Right atrium auricular region (tissue), 2 donors: ENCODE measurements around the gene SYCN. TPM values are rescaled to one million over a fixed set of nuclear protein-coding genes. Genes with fewer than 3 reads are reported as not detected.

Source experiments
- DNase-seq: peaks from one replicate; pipeline ENCODE4 v3.0.0-alpha.2; 2019; ENCODE audit warnings: low spot score
- H3K27ac ChIP-seq, 2 donors: fragments of 200-600 bp; sonication (generic); 1 replicate in 1 of 2; 2 replicates in 1 of 2; pipeline ENCODE4 v1.5.1; 2016 to 2019
- H3K27me3 ChIP-seq, 2 donors: fragments of 200-600 bp; sonication (generic); one replicate each; pipeline versions ENCODE4 v1.5.1 to v1.6.0; 2017 to 2019
- H3K36me3 ChIP-seq: fragments of 200-600 bp; sonication (generic); one replicate; pipeline ENCODE4 v1.5.1; 2016
- H3K4me1 ChIP-seq, 2 donors: fragments of 200-600 bp; sonication (generic); one replicate each; pipeline versions ENCODE4 v1.5.1 to v1.6.0; 2017 to 2019
- H3K4me3 ChIP-seq, 2 donors: fragments of 200-600 bp; sonication (generic); 1 replicate in 1 of 2; 2 replicates in 1 of 2; pipeline ENCODE4 v1.5.1; 2017 to 2019; ENCODE audit warnings: mild to moderate bottlenecking in 1 of 2, moderate library complexity in 1 of 2
- H3K9me3 ChIP-seq, 2 donors: fragments of 200-600 bp; sonication (generic); one replicate each; pipeline ENCODE4 v1.5.1; 2019
- total RNA-seq, 2 donors: library from RNA; depleted of rRNA; stranded (reverse); fragments of >200 nt; gene quantifications; one replicate each; pipeline ENCODE4 v1.1.0, GENCODE V29; 2016
- TF ChIP-seq, protein P1 (sequence below), 2 donors: fragments of 200-600 bp; sonication (generic); IDR thresholded peaks; one replicate each; pipeline ENCODE4 v1.5.1; 2019; ENCODE audit warnings: antibody characterized with exemption in 2 of 2

The SYCN gene
- total RNA-seq, 2 donors from 2014 or later, result not detected

- Histone ChIP-seq H3K36me3 (no peaks in the 10 kb centered on the region), H3K4me3 (no peak overlapping the region), H3K4me1 (no peaks in the 10 kb centered on the region), H3K27ac (no peak overlapping the region), H3K9me3 (no peaks in the 10 kb centered on the region), H3K27me3 (peaks cover 0 to 3% of the 10 kb centered on the region in 2 donors)
- TF ChIP-seq, protein P1, sequence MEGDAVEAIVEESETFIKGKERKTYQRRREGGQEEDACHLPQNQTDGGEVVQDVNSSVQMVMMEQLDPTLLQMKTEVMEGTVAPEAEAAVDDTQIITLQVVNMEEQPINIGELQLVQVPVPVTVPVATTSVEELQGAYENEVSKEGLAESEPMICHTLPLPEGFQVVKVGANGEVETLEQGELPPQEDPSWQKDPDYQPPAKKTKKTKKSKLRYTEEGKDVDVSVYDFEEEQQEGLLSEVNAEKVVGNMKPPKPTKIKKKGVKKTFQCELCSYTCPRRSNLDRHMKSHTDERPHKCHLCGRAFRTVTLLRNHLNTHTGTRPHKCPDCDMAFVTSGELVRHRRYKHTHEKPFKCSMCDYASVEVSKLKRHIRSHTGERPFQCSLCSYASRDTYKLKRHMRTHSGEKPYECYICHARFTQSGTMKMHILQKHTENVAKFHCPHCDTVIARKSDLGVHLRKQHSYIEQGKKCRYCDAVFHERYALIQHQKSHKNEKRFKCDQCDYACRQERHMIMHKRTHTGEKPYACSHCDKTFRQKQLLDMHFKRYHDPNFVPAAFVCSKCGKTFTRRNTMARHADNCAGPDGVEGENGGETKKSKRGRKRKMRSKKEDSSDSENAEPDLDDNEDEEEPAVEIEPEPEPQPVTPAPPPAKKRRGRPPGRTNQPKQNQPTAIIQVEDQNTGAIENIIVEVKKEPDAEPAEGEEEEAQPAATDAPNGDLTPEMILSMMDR (IDR thresholded peaks at IDR 0.05), result no peak
- DNase-seq, result no peak
Observed at GRCh38 chr19:39186391-39186790, 17.7 kb downstream of the SYCN start.

DNA sequence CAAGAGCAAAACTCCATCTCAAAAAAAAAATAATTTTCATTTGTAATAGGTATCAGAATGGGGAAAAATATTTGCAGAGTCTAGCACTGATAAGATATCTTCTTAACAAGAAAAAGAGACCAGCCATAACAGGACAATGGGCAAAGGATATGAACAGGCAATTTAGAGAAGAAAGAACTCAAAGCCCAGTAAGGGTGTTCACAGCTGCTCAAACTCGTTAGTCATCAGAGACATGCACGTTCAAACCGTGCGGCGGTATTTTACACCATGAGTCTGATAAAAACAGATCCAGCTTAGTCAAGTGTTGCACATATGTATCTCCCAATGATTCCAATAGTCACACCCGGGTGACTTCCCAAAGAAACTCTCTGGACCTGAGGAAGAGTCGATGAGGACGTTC lies 21.0 kb downstream of the SYCN start:
- no peaks in the 10 kb centered on the region for H3K9me3 ChIP-seq
- H3K27me3 ChIP-seq, result peaks cover 0 to 3% of the 10 kb centered on the region in 2 donors
- no peak for DNase-seq
- H3K4me1 ChIP-seq, result no peaks in the 10 kb centered on the region
- peaks cover 14% of the 10 kb centered on the region for H3K36me3 ChIP-seq
- H3K4me3 ChIP-seq, result no peak overlapping the region
- H3K27ac ChIP-seq, result no peak overlapping the region
- TF ChIP-seq, protein P1 (IDR thresholded peaks at IDR 0.05), result no peak

GRCh38 chr19:39182174-39182505 lies 21.9 kb downstream of the SYCN start:
- TF ChIP-seq, protein P1 (IDR thresholded peaks at IDR 0.05), result no peak
- Histone ChIP-seq H3K27ac (no peak overlapping the region), H3K9me3 (no peaks in the 10 kb centered on the region), H3K27me3 (no peaks in the 10 kb centered on the region), H3K4me1 (no peaks in the 10 kb centered on the region), H3K36me3 (peaks cover 24% of the 10 kb centered on the region), H3K4me3 (no peak overlapping the region)
- DNase-seq, result no peak

- no peak overlapping the region for H3K27ac ChIP-seq
- no peak overlapping the region for H3K4me3 ChIP-seq
- peaks cover 25% of the 10 kb centered on the region for H3K36me3 ChIP-seq
- H3K9me3 ChIP-seq, result no peaks in the 10 kb centered on the region
- TF ChIP-seq, protein P1 (IDR thresholded peaks at IDR 0.05), result no peak
- no peak for DNase-seq
- H3K27me3 ChIP-seq, result no peaks in the 10 kb centered on the region
- H3K4me1 ChIP-seq, result no peaks in the 10 kb centered on the region
Observed at GRCh38 chr19:39181500-39182173, 22.4 kb downstream of the SYCN start.

- TF ChIP-seq, protein P1 (IDR thresholded peaks at IDR 0.05), result no peak
- H3K4me3 ChIP-seq, result no peak overlapping the region
Observed at GRCh38 chr19:39180749-39181148, 23.3 kb downstream of the SYCN start.

DNA sequence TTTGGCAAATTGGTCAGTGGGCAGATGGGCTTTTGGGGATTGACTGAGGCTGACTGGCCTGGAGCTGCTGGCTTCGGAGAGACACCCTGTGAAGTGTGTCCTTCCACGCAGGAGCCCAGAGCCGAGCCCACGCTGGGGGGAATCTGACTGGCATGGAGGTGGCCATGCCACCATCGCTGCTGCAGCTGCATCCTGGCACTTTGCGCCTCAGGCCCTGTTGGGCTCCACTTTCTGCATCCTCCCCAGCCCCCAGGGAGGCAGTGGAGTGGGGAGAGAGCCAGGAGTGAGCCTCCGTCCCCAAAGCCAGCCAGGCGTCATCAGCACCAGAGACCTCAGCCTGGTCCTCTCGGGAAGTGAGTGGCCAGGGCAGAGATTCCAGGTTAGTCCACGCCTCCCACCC lies 24.3 kb downstream of the SYCN start:
- DNase-seq, result no peak
- Histone ChIP-seq H3K27me3 (no peaks in the 10 kb centered on the region), H3K27ac (no peak overlapping the region), H3K4me3 (no peak overlapping the region), H3K9me3 (no peaks in the 10 kb centered on the region), H3K36me3 (peaks cover 31% of the 10 kb centered on the region), H3K4me1 (no peaks in the 10 kb centered on the region)
- TF ChIP-seq, protein P1 (IDR thresholded peaks at IDR 0.05), result no peak

More at GRCh38 chr19:39180749-39181148, 23.3 kb downstream of the SYCN start:
- Histone ChIP-seq H3K27me3 (no peaks in the 10 kb centered on the region), H3K9me3 (no peaks in the 10 kb centered on the region), H3K36me3 (peaks cover 25% of the 10 kb centered on the region), H3K4me1 (no peaks in the 10 kb centered on the region), H3K27ac (no peak overlapping the region)
- DNase-seq, result no peak
